Measurements from ENCODE around the gene LRMDA.
A peak's percentile ranks its signal among the peaks of the same experiment; 100 is the strongest.

The LRMDA gene

GRCh38 chr10:76031099-76031498, 599.7 kb downstream of the LRMDA start:
- DNase-seq (ENCODE audit: low spot score): no peak

GRCh38 chr10:76031769-76032699, 600.6 kb downstream of the LRMDA start:
- DNase-seq (ENCODE audit: low spot score): no peak

GRCh38 chr10:76032700-76033039, 601.2 kb downstream of the LRMDA start:
- no peak for DNase-seq (ENCODE audit: low spot score)

- DNase-seq (ENCODE audit: low spot score): peak; percentile 12
These were observed 602.2 kb downstream of the LRMDA start for GRCh38 chr10:76033457-76034196.

- no peak for DNase-seq (ENCODE audit: low spot score)
These were observed 603.2 kb downstream of the LRMDA start for GRCh38 chr10:76034353-76035205.

GRCh38 chr10:76035206-76036110, 604.0 kb downstream of the LRMDA start:
- no peak for DNase-seq (ENCODE audit: low spot score)

GRCh38 chr10:76036111-76036940, 604.9 kb downstream of the LRMDA start:
- DNase-seq (ENCODE audit: low spot score): peak; percentile 83

- DNase-seq (ENCODE audit: low spot score): no peak
These were observed 605.5 kb downstream of the LRMDA start for GRCh38 chr10:76036962-76037361.

- no peak for DNase-seq (ENCODE audit: low spot score)
These were observed 606.2 kb downstream of the LRMDA start for GRCh38 chr10:76037531-76038155.

GRCh38 chr10:76038696-76039095, 607.3 kb downstream of the LRMDA start:
- no peak for DNase-seq (ENCODE audit: low spot score)

GRCh38 chr10:76040107-76040829, 608.8 kb downstream of the LRMDA start:
- DNase-seq (ENCODE audit: low spot score): no peak

- no peak for DNase-seq (ENCODE audit: low spot score)
These were observed 609.4 kb downstream of the LRMDA start for GRCh38 chr10:76040830-76041220.

- no peak for DNase-seq (ENCODE audit: low spot score)
These were observed 610.1 kb downstream of the LRMDA start for GRCh38 chr10:76041551-76041950.

- no peak for DNase-seq (ENCODE audit: low spot score)
These were observed 611.8 kb downstream of the LRMDA start for GRCh38 chr10:76043261-76043660.

- no peak for DNase-seq (ENCODE audit: low spot score)
These were observed 613.3 kb downstream of the LRMDA start for GRCh38 chr10:76044751-76045150.

GRCh38 chr10:76045174-76045573, 613.8 kb downstream of the LRMDA start:
- DNase-seq (ENCODE audit: low spot score): no peak

GRCh38 chr10:76047521-76047920, 616.1 kb downstream of the LRMDA start:
- DNase-seq (ENCODE audit: low spot score): no peak

- DNase-seq (ENCODE audit: low spot score): no peak
These were observed 618.3 kb downstream of the LRMDA start for GRCh38 chr10:76049581-76050290.

- no peak for DNase-seq (ENCODE audit: low spot score)
These were observed 618.8 kb downstream of the LRMDA start for GRCh38 chr10:76050291-76050625.

Data from Ammon's horn (tissue), 1 donor.